HG03378 (cell line): ENCODE results near the gene UBR2.
"Not testable (repeated sequence)": the region's sequence is repeated elsewhere in the genome, so short reads cannot be mapped to it uniquely, and the experiment has no call there.

Experiments used
- ATAC-seq: cut with Tn5 transposase; IDR thresholded peaks from one replicate; pipeline ENCODE4 v1.9.1; 2021; ENCODE audit warnings: mild to moderate bottlenecking, moderate library complexity; ENCODE audit not compliant: unreplicated experiment

The UBR2 gene

DNA sequence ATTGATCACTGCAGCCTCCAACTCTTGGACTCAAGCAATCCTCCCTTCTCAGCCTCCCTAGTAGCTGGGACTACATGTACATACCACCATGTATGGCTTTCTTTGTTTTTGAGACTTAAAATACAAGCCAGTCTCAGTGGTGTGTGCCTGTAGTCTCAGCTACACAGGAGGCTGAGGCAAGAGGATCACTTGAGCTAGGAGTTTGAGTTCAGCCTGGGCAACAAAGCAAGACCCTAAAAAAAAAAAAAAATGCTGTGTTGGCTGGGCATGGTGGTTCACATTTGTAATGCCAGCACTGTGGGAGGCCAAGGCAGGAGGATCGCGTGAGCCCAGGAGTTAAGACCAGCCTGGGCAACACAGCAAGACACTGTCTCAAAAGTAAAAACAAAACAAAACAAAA lies 51.7 kb downstream of the UBR2 start:
- no peak for ATAC-seq

DNA sequence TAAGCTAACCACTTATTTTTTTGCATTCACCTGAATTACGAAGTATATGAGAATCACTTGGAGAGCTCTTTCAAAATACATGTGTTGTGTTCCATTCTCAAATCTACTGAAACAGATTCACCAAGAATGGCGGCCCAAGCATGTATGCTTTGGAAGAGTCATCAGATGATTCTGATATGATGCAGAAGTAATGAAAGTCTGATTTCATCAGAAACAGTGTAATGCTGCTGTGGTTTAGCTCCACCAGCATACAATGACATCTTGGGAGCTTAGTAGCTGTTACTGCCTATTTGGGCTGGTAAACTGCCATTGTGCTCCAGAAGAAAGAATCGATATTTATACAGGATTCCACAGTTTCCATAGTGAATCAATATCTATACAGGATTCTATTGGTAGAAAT lies 52.9 kb downstream of the UBR2 start:
- no peak for ATAC-seq

DNA sequence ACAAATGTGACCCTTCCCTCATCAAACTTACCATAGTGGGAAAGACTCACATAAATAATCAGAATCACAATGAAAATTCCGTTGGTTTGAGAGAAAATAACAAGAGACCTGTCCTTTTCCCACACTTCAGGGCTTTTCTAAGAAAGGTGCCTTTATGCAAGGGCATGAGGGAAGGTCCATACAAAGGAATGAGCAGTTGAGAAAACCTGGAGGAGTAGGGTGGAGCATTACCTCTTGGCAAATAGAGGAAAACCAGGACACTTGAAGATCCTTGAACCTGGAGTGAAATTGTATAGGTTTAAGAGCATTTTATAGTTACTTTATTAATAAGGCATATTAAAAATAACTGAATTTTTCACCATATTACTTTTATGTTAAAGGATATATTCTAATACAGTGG lies 54.3 kb downstream of the UBR2 start:
- no peak for ATAC-seq

GRCh38 chr6:42618686-42619085 lies 54.9 kb downstream of the UBR2 start:
- ATAC-seq = no peak

GRCh38 chr6:42619963-42620362 lies 56.1 kb downstream of the UBR2 start:
- ATAC-seq = no peak

GRCh38 chr6:42624601-42625000 lies 60.8 kb downstream of the UBR2 start:
- no peak for ATAC-seq

- ATAC-seq = no peak
Observed at GRCh38 chr6:42627044-42627443, 63.2 kb downstream of the UBR2 start.

DNA sequence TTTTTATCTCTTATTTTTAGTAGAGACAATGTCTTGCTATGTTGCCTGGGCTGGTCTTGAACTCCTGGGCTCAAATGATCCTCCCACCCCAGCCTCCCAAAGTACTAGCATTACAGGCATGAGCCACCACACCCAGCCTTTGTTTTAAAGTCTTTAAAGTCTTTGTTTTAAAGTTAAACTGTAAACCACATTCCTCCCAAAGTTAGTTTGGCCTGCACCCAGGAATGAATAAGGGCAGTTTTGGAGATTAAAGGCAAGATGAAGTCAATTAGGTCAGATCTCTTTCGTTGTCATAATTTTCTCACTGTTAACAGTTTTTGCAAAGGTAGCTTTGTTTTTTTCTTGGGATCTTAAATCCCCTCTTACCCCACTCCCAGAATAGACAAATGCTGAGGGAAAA lies 63.8 kb downstream of the UBR2 start:
- no peak for ATAC-seq

- ATAC-seq = no peak
Observed at GRCh38 chr6:42628604-42629003, 64.8 kb downstream of the UBR2 start.

- no peak for ATAC-seq
Observed at GRCh38 chr6:42629845-42630244, 66.0 kb downstream of the UBR2 start.

DNA sequence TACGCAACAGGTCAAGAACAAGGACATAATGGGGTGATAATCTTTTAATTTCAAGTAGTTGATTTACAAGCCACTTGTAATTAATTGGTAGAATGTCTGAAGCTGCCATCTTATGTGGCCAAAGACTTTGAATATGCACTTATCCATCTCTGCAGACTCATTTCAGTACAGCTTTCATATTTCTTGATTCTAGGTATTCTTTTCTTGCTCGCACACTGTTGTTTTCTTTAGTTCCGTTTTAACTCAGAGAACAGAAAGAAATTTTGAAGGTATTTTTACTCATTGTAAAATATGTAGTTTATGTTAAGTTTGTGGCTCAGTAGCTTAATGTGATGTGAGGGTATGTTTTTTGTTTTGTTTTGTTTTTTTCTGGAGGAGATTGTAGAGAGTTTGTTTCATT lies 73.9 kb downstream of the UBR2 start:
- no peak for ATAC-seq

DNA sequence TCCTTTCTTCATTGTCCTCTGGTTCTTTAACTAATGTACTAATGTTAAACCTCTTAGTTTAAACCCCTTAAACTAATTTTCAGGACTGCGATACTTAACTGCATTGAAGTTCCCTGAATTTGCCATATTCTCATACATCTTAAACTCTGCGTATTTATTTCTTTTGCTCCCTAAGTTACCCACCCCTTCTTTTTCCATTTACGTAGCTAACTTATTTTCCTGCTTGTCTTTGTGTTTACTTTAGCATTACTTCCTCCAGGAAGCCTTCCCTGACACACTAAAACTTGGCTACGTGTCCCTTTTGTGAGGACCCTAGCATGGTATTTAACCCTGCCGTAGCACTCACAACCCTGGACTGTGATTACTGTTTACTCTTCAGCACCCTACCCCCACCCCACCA lies 79.0 kb downstream of the UBR2 start:
- no peak for ATAC-seq

GRCh38 chr6:42644211-42644610 lies 80.4 kb downstream of the UBR2 start:
- ATAC-seq = no peak

- no peak for ATAC-seq
Observed at GRCh38 chr6:42652024-42652746, 88.4 kb downstream of the UBR2 start.

DNA sequence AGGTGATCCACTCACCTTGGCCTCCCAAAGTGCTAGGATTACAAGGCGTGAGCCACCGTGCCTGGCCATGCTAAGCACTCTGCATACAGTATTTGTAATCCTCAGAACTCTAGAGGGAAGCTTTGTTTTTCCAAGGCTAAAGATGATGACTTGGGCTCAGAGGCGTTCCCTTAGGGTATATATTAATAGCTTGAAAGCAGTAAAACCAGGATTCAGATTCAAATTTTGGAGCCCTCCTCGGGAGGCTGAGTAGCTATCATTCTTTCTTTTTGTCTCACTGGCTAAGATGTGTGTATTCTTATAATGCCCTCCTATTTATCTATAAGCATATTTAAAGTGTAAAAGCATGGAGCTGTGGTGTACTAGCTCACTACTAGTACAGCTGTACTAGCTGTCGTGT lies 90.0 kb downstream of the UBR2 start:
- ATAC-seq = no peak

GRCh38 chr6:42659806-42660205 lies 96.0 kb downstream of the UBR2 start:
- no peak for ATAC-seq

GRCh38 chr6:42661540-42662153 lies 97.8 kb downstream of the UBR2 start:
- ATAC-seq = no peak

GRCh38 chr6:42664718-42665117 lies 100.9 kb downstream of the UBR2 start:
- ATAC-seq = no peak

DNA sequence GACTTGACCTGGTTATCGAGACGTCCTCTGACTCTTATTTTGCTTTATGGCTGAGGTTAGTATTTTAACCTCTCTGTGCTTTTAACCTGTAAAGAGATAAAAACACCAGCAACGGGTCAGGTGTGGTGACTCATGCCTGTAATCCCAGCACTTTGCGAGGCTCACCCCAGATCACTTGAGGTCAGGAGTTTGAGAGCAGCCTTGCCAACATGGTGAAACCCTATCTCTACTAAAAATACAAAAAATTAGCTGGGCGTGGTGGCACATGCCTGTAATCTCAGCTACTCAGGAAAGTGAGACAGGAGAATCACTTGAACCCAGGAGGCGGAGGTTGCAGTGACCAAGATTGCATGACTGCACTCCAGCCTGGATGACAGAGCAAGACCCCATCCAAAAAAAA lies 110.5 kb downstream of the UBR2 start:
- ATAC-seq = not testable (repeated sequence)

- no peak for ATAC-seq
Observed at GRCh38 chr6:42674780-42675179, 111.0 kb downstream of the UBR2 start.

- no peak for ATAC-seq
Observed at GRCh38 chr6:42679358-42679757, 115.5 kb downstream of the UBR2 start.

GRCh38 chr6:42688281-42688680 lies 124.5 kb downstream of the UBR2 start:
- no peak for ATAC-seq

DNA sequence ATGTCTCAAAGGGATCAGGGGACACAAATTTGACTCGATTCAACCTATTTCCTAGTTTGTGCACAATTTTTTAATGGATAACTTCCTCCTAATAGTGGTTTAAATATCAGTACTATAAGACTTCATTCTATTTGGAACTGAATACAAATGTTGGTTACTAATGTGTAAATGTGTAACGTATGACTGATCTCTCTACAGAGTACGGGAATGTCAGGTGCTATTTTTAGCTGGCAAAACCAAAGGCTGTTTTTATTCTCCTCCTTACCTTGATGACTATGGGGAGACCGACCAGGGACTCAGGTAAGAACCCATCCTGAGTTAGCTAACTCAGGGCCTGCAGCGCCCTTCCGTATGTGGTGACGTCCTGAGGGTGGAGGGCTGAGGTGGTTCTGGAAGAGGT lies 125.5 kb downstream of the UBR2 start:
- ATAC-seq = no peak
